HepG2 (cell line): ENCODE results near the gene IRF2BPL. TPM values are rescaled to one million over a fixed set of nuclear protein-coding genes. Genes with fewer than 3 reads are reported as not detected.

ENCODE experiments used
- CHCHD3 ChIP-seq: sonication (generic); formaldehyde crosslinking; IDR thresholded peaks from 2 replicates; pipeline ENCODE4 v1.8.0; 2022; ENCODE audit warnings: mild to moderate bottlenecking, missing genetic modification reagents, moderate library complexity
- ERF ChIP-seq: IDR thresholded peaks from 2 replicates; pipeline ENCODE4 v1.6.1; 2018; ENCODE audit warnings: missing biosample characterization, missing genetic modification reagents
- GABPB1 ChIP-seq: IDR thresholded peaks from 2 replicates; pipeline ENCODE4 v1.6.1; 2016; ENCODE audit warnings: mild to moderate bottlenecking, missing genetic modification reagents, moderate library complexity, missing compliant biosample characterization
- GATA4 ChIP-seq: sonication (generic); IDR thresholded peaks from 2 replicates; pipeline ENCODE4 v1.6.1; 2016; ENCODE audit warnings: antibody characterized with exemption, low read depth, borderline replicate concordance
- GATAD2A ChIP-seq: IDR thresholded peaks from 2 replicates; pipeline ENCODE4 v1.6.1; 2016
- ISL2 ChIP-seq: sonication (generic); formaldehyde crosslinking; IDR thresholded peaks from 2 replicates; pipeline ENCODE4 v1.5.0; 2020; ENCODE audit warnings: missing genetic modification reagents
- NFRKB ChIP-seq: fragments of 450-650 bp; IDR thresholded peaks from 2 replicates; pipeline ENCODE4 v1.6.1; 2017
- NR0B2 ChIP-seq: sonication (generic); formaldehyde crosslinking; IDR thresholded peaks from 2 replicates; pipeline ENCODE4 v1.4.0; 2020; ENCODE audit warnings: mild to moderate bottlenecking, missing genetic modification reagents
- PTBP1 ChIP-seq: fragments of 200-400 bp; formaldehyde crosslinking; IDR thresholded peaks from 2 replicates; pipeline ENCODE4 v1.6.1; 2018; ENCODE audit warnings: low read length, low read depth; ENCODE audit not compliant: poor library complexity, severe bottlenecking
- ZFAT ChIP-seq: sonication (generic); formaldehyde crosslinking; conservative IDR thresholded peaks from 2 replicates; pipeline ENCODE4 v1.8.1; 2023; ENCODE audit warnings: missing genetic modification reagents, inconsistent platforms
- ZFP36L1 ChIP-seq: sonication (generic); formaldehyde crosslinking; IDR thresholded peaks from 2 replicates; pipeline ENCODE4 v1.8.0; 2022; ENCODE audit warnings: mild to moderate bottlenecking, missing genetic modification reagents, moderate library complexity
- ZKSCAN5 ChIP-seq: sonication (generic); formaldehyde crosslinking; IDR thresholded peaks from 2 replicates; pipeline ENCODE4 v1.5.1; 2020; ENCODE audit warnings: mild to moderate bottlenecking, missing genetic modification reagents
- ZNF124 ChIP-seq: sonication (generic); formaldehyde crosslinking; IDR thresholded peaks from 2 replicates; pipeline ENCODE4 v1.4.0; 2020; ENCODE audit warnings: missing genetic modification reagents
- ZNF274 ChIP-seq: sonication (generic); formaldehyde crosslinking; IDR thresholded peaks from 2 replicates; pipeline ENCODE4 v1.5.1; 2020; ENCODE audit warnings: mild to moderate bottlenecking, missing genetic modification reagents
- ZNF646 ChIP-seq: sonication (generic); formaldehyde crosslinking; IDR thresholded peaks from 2 replicates; pipeline ENCODE4 v1.9.0; 2021; ENCODE audit warnings: mild to moderate bottlenecking, missing genetic modification reagents
- ZNF709 ChIP-seq: sonication (generic); formaldehyde crosslinking; IDR thresholded peaks from 2 replicates; pipeline ENCODE4 v1.5.0; 2020; ENCODE audit warnings: mild to moderate bottlenecking, missing genetic modification reagents
- ZNF780A ChIP-seq: sonication (generic); formaldehyde crosslinking; IDR thresholded peaks from 2 replicates; pipeline ENCODE4 v1.8.0; 2022; ENCODE audit warnings: mild to moderate bottlenecking, missing genetic modification reagents, moderate library complexity
- polyA plus RNA-seq, 8 experiments: library from polyadenylated mRNA; depleted of rRNA in 3 of 8; stranded (reverse) in 7 of 8; unstranded in 1 of 8; fragments of >200 nt; fragmentation: Illumina TruSeq in 4 of 8; extraction: Trizol in 4 of 8; gene quantifications; 2 replicates each; pipeline versions ENCODE4 v1.2.1 to v1.2.3, GENCODE V29; 2011 to 2016; ENCODE audit warnings: low read depth in 4 of 8, missing spikeins in 1 of 8, mixed read lengths in 1 of 8; ENCODE audit not compliant: insufficient read depth in 1 of 8
- total RNA-seq, 5 experiments: library from RNA; depleted of rRNA; stranded (reverse); fragments of >200 nt; fragmentation: Illumina TruSeq; extraction: Trizol; gene quantifications; 2 replicates each; pipeline ENCODE4 v1.2.3, GENCODE V29; 2016; ENCODE audit warnings: low read depth in 1 of 5
- TF ChIP-seq, protein P1 (sequence below): sonication (generic); formaldehyde crosslinking; IDR thresholded peaks from 2 replicates; pipeline ENCODE4 v1.5.0; 2020; ENCODE audit warnings: mild to moderate bottlenecking, missing genetic modification reagents
- TF ChIP-seq, protein P2 (sequence below): sonication (generic); formaldehyde crosslinking; IDR thresholded peaks from 2 replicates; pipeline ENCODE4 v1.5.0; 2020; ENCODE audit warnings: missing genetic modification reagents
- TF ChIP-seq, protein P3 (sequence below): sonication (generic); formaldehyde crosslinking; IDR thresholded peaks from 2 replicates; pipeline ENCODE4 v1.8.1; 2023; ENCODE audit warnings: mild to moderate bottlenecking, inconsistent platforms, moderate library complexity, missing genetic modification reagents, borderline replicate concordance

IRF2BPL gene
- total and polyA plus RNA-seq, 2 of the 13 experiments (the other 11 are each of a cell fraction or from before 2014, with no cell fraction given), result 6.6 to 8.4 TPM

GRCh38 chr14:77043177-77043983 lies 14.9 kb upstream of the IRF2BPL start (continued):
- TF ChIP-seq, protein P1, sequence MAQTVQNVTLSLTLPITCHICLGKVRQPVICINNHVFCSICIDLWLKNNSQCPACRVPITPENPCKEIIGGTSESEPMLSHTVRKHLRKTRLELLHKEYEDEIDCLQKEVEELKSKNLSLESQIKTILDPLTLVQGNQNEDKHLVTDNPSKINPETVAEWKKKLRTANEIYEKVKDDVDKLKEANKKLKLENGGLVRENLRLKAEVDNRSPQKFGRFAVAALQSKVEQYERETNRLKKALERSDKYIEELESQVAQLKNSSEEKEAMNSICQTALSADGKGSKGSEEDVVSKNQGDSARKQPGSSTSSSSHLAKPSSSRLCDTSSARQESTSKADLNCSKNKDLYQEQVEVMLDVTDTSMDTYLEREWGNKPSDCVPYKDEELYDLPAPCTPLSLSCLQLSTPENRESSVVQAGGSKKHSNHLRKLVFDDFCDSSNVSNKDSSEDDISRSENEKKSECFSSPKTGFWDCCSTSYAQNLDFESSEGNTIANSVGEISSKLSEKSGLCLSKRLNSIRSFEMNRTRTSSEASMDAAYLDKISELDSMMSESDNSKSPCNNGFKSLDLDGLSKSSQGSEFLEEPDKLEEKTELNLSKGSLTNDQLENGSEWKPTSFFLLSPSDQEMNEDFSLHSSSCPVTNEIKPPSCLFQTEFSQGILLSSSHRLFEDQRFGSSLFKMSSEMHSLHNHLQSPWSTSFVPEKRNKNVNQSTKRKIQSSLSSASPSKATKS (CRISPR knock-in tag), result no peak
- no peak for TF ChIP-seq NR0B2 (CRISPR knock-in tag)
- no peak for TF ChIP-seq ZNF780A
- no peak for TF ChIP-seq ZKSCAN5
- TF ChIP-seq, protein P2, sequence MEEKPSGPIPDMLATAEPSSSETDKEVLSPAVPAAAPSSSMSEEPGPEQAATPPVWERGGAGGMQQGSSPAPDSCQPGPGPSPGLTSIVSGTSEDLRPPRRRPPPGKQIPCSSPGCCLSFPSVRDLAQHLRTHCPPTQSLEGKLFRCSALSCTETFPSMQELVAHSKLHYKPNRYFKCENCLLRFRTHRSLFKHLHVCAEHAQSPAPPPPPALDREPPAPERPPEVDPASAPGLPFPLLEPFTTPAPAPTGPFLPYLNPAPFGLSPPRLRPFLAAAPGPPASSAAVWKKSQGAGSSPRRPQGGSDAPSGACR, result no peak
- no peak for TF ChIP-seq NFRKB
- no peak for TF ChIP-seq ZFP36L1
- no peak for TF ChIP-seq ZFAT (CRISPR knock-in tag)
- peak; percentile 78 for TF ChIP-seq GATAD2A (CRISPR knock-in tag)
- TF ChIP-seq CHCHD3 (CRISPR knock-in tag), result no peak
- TF ChIP-seq ZNF646 (CRISPR knock-in tag), result no peak
- TF ChIP-seq GATA4, result no peak
- no peak for TF ChIP-seq PTBP1
- TF ChIP-seq, protein P3, sequence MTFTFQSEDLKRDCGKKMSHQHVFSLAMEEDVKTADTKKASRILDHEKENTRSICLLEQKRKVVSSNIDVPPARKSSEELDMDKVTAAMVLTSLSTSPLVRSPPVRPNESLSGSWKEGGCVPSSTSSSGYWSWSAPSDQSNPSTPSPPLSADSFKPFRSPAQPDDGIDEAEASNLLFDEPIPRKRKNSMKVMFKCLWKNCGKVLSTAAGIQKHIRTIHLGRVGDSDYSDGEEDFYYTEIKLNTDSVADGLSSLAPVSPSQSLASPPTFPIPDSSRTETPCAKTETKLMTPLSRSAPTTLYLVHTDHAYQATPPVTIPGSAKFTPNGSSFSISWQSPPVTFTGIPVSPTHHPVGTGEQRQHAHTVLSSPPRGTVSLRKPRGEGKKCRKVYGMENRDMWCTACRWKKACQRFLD, result no peak
- no peak for TF ChIP-seq GABPB1 (CRISPR knock-in tag)
- TF ChIP-seq ZNF709, result no peak
- TF ChIP-seq ZNF274 (CRISPR knock-in tag), result no peak
- TF ChIP-seq ZNF124 (CRISPR knock-in tag), result no peak
- TF ChIP-seq ISL2 (CRISPR knock-in tag), result peak; percentile 81
- TF ChIP-seq ERF (CRISPR knock-in tag), result no peak
